Activated T-cell treated with anti-CD3 and anti-CD28 coated beads, Interleukin-2, amount 50 U/mL, for 24 hours (primary cell): Measurements from ENCODE around the gene MVB12A.
A peak's percentile ranks its signal among the peaks of the same experiment; 100 is the strongest.

ENCODE experiments used
- DNase-seq: peaks from one replicate; pipeline ENCODE4 v3.0.0-alpha.2; 2020
- H3K27ac Mint-ChIP-seq: 2 replicates; pipeline ENCODE4 v1.8.0; 2020; ENCODE audit warnings: mild to moderate bottlenecking, mixed read lengths
- H3K27me3 Mint-ChIP-seq: 2 replicates; pipeline ENCODE4 v1.8.0; 2020; ENCODE audit warnings: mixed read lengths
- H3K36me3 Mint-ChIP-seq: 2 replicates; pipeline ENCODE4 v1.8.0; 2020; ENCODE audit warnings: low read depth, mixed read lengths
- H3K4me1 Mint-ChIP-seq: 2 replicates; pipeline ENCODE4 v1.8.0; 2020; ENCODE audit warnings: low read depth, mixed read lengths
- H3K4me3 Mint-ChIP-seq: 2 replicates; pipeline ENCODE4 v1.8.0; 2020; ENCODE audit warnings: mild to moderate bottlenecking, moderate library complexity, mixed read lengths
- H3K9me3 Mint-ChIP-seq: 2 replicates; pipeline ENCODE4 v1.8.0; 2020; ENCODE audit warnings: mixed read lengths

The MVB12A gene

DNA sequence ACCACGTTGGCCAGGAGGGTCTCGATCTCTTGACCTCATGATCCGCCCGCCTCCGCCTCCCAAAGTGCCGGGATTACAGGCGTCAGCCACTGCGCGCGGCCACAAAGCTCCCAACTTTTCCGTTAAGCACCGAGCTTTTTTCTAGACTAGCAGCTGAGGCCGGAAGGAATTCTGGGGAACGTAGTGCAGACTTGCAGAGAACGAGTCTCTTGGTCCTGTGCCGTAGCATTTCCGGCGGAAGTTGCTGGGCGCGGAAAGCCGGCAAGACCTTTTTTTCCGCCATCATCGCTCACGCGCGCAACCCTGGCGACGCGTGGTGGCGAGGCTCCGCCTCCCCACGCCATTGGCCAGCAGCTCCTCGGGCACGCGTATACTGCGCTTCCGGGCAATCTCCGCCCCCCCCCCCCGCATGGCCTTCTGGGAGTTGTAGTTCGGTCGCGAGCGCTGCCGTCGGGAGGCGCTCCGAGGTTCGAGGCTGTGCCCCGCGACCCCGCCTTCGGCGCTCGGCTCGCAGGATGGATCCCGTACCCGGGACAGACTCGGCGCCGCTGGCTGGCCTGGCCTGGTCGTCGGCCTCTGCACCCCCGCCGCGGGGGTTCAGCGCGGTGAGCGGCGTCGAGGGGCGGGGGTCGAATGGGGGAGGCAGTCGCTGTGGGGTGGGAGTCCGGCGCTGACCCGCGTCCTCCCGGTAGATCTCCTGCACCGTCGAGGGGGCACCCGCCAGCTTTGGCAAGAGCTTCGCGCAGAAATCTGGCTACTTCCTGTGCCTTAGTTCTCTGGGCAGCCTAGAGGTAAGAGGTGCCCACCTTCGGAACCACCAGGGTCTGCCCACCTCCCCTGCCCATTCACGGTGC lies at the start of gene MVB12A:
Gene MVB12A (plus strand): TSS at position 427 of the 854 bp plus-strand sequence. CDS start 89 bp downstream, at position 516.
- H3K4me3 Mint-ChIP-seq: peak within 1 kb of the TSS; percentile 89
- H3K4me1 Mint-ChIP-seq: peaks cover 22% of the 10 kb centered on the region
- DNase-seq: peak; percentile 94
- peak within 1 kb of the TSS; percentile 95 for H3K27ac Mint-ChIP-seq
- H3K9me3 Mint-ChIP-seq: no peaks in the 10 kb centered on the region
- H3K36me3 Mint-ChIP-seq: peaks cover 35% of the 10 kb centered on the region
- no peaks in the 10 kb centered on the region for H3K27me3 Mint-ChIP-seq

DNA sequence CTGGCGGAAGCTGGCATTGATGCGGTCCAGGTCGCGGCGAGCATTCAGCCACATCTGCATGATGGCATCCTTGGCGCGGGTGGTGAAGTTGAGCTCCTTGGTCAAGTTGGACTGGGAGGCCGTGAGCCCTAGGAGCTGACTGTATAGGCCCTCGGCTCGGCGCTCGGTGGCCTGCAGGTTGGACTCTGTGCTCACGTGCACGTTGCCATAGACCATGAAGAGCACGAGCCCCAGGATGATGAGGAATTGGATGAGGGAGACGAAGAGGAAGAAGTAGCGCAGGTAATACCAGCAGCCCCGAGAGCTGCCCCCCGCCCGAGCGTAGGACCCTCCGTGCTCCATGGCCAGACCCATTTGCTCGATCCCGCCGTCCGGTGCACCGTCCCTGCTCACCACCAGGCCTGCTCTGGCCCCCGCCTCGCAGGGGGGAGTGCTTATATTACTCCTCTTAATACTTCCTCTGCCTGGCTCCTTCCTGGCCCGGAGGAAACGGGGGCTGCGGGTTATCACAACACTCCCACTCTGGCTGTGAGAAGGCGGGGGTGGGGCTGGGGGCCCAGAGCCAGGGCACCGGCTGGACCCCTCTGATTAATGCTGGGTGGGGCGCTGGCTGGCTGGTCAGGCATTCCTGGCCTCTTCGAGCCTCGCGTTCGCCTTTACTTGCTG lies 42.8 kb upstream of the MVB12A start, which contains the start of gene PLVAP:
Gene PLVAP (minus strand): TSS at position 408 of the 666 bp plus-strand sequence. CDS start 54 bp downstream, at position 354.
- H3K27ac Mint-ChIP-seq: no peak within 1 kb of the TSS
- no peaks in the 10 kb centered on the region for H3K36me3 Mint-ChIP-seq
- H3K4me3 Mint-ChIP-seq: no peak within 1 kb of the TSS
- peaks cover 2% of the 10 kb centered on the region for H3K9me3 Mint-ChIP-seq
- DNase-seq: no peak
- H3K27me3 Mint-ChIP-seq: peaks cover 23% of the 10 kb centered on the region
- no peaks in the 10 kb centered on the region for H3K4me1 Mint-ChIP-seq

DNA sequence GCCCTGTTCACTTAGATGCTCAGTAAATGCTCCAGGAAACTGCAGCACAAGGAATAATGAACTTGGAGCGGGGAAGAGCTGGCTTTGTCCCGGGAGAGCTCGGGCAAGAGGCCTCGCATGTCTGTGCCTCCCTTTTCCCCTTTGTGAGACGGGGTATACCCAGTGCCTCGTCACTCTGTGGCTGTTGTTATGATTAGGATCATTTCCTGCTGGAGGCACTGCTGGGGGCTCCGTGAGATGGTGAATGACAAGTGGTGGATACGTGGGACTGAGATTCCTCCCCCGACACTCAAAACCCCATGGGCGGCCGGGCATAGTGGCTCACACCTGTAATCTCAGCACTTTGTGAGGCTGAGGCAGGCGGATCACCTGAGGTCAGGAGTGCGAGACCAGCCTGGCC lies 41.6 kb upstream of the MVB12A start:
- peaks cover 20% of the 10 kb centered on the region for H3K27me3 Mint-ChIP-seq
- H3K4me1 Mint-ChIP-seq: peaks cover 7% of the 10 kb centered on the region
- H3K4me3 Mint-ChIP-seq: no peak overlapping the region
- DNase-seq: no peak
- H3K36me3 Mint-ChIP-seq: no peaks in the 10 kb centered on the region
- no peak overlapping the region for H3K27ac Mint-ChIP-seq
- H3K9me3 Mint-ChIP-seq: peaks cover 2% of the 10 kb centered on the region

DNA sequence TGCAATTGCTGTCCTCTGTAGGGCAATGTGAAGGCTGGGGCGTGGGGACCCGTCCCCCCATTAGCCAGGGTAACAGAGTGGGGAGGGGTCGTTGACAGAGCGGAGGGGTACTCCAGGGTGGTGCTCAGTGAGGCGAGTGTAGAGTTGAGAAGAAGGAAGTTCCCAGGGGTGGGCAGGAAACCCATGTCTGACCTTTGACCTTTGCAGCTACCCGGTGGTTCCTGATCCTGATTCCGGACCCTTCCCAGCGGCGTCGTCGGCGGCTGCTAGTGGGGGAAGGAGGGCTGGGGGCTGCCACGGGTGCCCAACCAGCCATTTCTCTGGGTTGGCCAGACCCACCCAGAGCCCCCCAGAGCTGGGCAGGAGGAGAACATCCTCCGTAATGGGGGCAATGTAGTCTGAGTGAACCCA lies 40.6 kb upstream of the MVB12A start:
- peaks cover 20% of the 10 kb centered on the region for H3K27me3 Mint-ChIP-seq
- peaks cover 2% of the 10 kb centered on the region for H3K9me3 Mint-ChIP-seq
- DNase-seq: no peak
- H3K4me1 Mint-ChIP-seq: peaks cover 7% of the 10 kb centered on the region
- no peak overlapping the region for H3K4me3 Mint-ChIP-seq
- H3K36me3 Mint-ChIP-seq: no peaks in the 10 kb centered on the region
- no peak overlapping the region for H3K27ac Mint-ChIP-seq

DNA sequence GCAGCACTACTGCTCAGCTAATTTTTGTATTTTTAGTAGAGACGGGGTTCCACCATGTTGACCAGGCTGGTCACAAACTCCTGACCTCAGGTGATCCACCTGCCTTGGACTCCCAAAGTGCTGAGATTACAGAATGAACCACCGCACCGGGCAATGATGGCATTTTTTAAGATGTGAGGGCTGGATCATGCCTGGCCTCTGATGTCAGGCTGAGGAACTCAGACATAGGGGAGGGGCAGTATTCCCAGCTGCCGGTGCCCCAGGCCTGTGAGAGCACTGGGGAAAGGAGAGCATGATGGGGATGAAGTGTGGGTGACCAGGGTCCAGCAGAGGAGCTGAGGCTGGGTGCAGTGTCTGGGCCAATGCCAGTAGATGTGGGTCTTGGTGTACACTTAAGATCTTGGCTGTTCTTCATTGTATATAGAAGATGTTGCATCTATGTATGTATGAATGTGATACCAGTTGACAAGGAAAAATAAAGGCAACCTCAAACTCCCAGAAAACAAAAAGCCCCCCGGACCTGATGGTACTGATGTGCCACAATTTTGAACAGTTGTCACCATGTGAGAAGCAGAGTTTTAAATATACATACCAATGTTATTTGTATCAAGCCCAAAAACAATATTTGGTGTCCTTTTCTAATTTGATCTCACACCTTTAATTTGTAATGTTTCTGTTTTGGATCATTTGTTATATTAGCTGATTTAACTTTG lies 39.3 kb upstream of the MVB12A start:
- no peaks in the 10 kb centered on the region for H3K36me3 Mint-ChIP-seq
- H3K4me3 Mint-ChIP-seq: no peak overlapping the region
- peaks cover 7% of the 10 kb centered on the region for H3K4me1 Mint-ChIP-seq
- peaks cover 20% of the 10 kb centered on the region for H3K27me3 Mint-ChIP-seq
- H3K27ac Mint-ChIP-seq: no peak overlapping the region
- peaks cover 2% of the 10 kb centered on the region for H3K9me3 Mint-ChIP-seq
- no peak for DNase-seq

DNA sequence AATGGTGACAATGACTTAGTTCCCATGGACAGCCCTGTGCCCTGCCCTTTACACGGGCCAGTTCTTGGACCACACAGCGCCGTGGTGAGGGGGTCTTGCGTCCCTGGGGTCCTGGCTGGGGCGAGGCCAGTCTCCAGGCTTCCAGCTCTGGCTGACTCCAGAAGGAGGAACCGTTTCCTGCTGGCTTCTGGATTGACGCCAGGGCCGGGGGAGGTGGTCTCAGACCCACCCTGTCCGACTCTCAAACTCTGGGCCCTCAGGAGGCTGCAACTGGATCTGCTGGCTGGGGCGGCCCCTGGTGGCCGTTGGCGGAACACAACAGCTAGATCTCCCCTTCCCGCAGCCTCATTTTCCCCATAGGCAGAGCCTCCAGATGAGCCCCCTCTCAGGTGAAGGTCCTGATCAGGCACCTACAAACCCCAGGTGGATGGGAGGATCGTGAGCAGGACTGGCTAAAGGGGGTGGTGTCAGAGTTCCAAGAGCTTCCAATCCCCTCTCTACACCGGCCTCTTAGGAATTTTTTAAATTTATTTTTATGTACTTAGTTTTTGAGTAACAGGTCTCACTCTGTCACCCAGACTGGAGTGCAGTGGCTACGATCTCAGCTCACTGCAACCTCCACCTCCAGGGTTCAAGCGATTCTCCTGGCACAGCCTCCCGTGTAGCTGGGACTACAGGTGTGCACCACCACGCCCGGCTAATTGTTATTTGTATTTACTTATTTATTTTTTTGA lies 33.8 kb upstream of the MVB12A start:
- no peak overlapping the region for H3K4me3 Mint-ChIP-seq
- peak; percentile 78 for DNase-seq
- peaks cover 12% of the 10 kb centered on the region for H3K4me1 Mint-ChIP-seq
- no peaks in the 10 kb centered on the region for H3K9me3 Mint-ChIP-seq
- no peak overlapping the region for H3K27ac Mint-ChIP-seq
- no peaks in the 10 kb centered on the region for H3K27me3 Mint-ChIP-seq
- no peaks in the 10 kb centered on the region for H3K36me3 Mint-ChIP-seq

DNA sequence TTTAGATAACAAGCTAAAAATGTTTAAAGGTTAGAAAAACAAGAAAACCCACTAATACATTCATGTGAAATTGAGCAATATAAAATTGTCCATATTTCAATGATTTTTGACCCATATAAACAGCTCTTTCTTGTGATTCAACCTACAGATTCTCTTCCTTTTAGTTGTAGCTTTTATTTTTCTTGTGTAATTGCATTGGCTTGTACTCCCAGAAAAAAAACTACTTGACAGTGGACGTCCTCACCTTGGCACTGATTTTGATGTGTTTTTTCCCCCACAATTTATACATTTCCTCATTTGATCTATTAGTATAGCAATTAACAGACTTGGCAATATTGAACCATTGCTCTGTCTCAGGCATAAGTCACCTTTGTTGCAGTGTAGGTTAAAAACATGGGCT lies 30.6 kb upstream of the MVB12A start:
- H3K36me3 Mint-ChIP-seq: no peaks in the 10 kb centered on the region
- H3K27ac Mint-ChIP-seq: no peak overlapping the region
- DNase-seq: no peak
- H3K27me3 Mint-ChIP-seq: no peaks in the 10 kb centered on the region
- H3K4me1 Mint-ChIP-seq: peaks cover 12% of the 10 kb centered on the region
- no peaks in the 10 kb centered on the region for H3K9me3 Mint-ChIP-seq
- H3K4me3 Mint-ChIP-seq: no peak overlapping the region

DNA sequence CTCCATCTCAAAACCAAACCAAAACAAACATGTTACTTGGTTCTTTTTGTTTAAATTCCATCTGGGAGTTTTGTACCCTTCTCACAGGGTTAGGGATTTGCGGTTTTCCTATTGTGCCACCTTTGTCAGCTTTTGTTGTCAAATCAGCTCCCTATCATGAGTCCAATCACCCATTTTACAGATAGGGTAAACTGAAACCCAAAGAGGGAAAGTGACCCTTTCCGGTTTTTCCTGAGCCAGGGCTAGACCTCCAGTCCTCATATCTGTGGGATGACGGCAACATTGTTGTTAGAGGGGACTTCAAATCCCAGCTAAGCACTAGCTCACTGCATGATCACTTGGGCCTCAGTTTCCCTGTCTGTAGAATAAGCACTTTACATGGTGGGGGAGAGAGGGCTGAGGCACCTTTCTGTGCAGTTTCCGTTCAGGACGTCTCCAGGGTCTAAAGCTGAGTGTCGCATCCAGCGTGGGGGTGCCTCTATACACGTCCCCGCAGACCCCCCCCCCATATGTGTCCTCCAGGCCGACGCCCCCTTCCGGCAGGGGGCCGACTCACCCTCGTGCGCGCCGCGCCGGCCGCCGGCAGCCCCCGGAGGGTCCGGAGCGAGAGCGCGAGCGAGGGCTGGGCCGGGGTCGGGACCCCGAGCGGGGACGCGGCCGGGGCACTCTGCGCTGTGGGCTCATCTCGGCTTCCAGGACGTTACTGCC lies 29.7 kb upstream of the MVB12A start:
- Mint-ChIP-seq H3K4me3 (peak overlapping the region; percentile 81), H3K36me3 (no peaks in the 10 kb centered on the region), H3K27me3 (no peaks in the 10 kb centered on the region), H3K4me1 (peaks cover 15% of the 10 kb centered on the region), H3K27ac (no peak overlapping the region), H3K9me3 (no peaks in the 10 kb centered on the region)
- DNase-seq: no peak

DNA sequence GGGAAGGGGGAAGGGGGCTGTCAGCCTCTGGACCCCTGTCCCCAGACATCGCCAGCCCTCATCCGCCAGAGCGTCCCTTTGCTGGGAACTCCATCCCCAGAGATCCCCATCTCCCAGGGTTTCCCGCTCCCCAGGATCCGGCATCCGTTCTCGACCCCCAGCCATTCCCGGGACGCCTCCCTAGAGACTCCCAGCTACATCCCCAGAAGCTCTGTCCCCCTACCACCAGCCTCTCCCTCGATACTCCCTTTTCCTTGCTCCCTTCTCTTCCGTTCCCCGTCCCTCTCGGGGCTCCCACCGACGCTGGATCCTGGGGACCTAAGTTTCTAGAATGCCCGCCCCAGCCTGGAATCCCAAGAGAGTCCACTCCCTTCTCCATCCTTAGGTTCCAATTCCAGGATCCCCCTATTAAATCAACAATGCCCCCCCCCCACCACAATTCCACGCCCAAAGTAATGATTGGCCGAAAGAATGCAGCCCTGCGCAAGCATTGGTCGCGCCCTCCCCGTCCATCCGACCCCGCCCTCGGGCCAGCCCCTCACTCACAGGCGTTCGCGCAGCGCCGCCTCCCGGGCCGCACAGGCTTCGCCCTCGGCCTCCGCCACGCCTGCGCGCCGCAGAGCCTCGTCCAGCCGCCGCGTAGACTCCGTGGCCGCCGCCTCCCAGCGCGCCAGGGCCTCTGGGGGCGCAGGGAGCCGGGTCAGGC lies 29.0 kb upstream of the MVB12A start:
- no peaks in the 10 kb centered on the region for H3K27me3 Mint-ChIP-seq
- H3K9me3 Mint-ChIP-seq: no peaks in the 10 kb centered on the region
- no peak overlapping the region for H3K27ac Mint-ChIP-seq
- peaks cover 19% of the 10 kb centered on the region for H3K4me1 Mint-ChIP-seq
- H3K4me3 Mint-ChIP-seq: peak overlapping the region; percentile 81
- peak; percentile 95 for DNase-seq
- peaks cover 2% of the 10 kb centered on the region for H3K36me3 Mint-ChIP-seq

DNA sequence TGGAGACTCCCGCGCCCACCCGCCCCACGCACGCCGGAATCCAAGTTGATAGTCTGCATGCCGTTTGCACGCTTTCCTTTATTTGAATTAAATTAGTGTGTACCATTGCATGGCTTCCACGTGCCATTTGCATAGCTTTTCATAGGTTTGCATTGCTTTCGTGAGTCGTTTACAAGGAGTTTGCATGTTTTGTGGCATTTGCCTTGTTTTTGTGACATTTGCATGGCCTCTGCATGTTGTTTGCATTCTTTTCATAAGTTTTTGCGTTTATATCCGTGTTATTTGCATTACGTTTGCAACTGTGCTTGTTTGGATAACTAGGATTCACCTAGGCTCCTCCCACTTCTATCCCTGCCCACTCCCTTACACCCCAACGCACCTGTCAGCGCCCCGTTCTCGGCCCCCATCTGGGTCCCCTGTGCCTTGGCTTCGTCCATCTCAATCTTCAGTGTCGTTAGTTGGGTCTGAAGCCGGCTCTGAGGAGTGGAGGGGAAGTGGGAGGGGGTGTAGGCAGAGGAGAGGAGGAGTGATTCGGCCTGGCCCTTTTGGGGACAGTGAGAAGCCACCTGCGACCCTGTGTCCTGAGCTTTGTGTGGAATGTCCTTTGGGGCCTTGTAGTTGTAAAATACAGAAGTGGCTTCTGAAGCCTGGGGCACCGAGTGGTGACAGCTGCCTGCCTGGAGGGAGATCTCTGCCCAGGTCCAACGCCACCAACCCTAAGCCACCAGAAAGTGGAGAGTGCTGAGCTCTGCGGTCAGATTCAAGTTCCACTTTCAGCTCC lies 28.3 kb upstream of the MVB12A start:
- Mint-ChIP-seq H3K4me3 (peak overlapping the region; percentile 62), H3K27ac (no peak overlapping the region), H3K4me1 (peaks cover 19% of the 10 kb centered on the region), H3K9me3 (no peaks in the 10 kb centered on the region), H3K27me3 (no peaks in the 10 kb centered on the region), H3K36me3 (peaks cover 2% of the 10 kb centered on the region)
- peak; percentile 42 for DNase-seq

DNA sequence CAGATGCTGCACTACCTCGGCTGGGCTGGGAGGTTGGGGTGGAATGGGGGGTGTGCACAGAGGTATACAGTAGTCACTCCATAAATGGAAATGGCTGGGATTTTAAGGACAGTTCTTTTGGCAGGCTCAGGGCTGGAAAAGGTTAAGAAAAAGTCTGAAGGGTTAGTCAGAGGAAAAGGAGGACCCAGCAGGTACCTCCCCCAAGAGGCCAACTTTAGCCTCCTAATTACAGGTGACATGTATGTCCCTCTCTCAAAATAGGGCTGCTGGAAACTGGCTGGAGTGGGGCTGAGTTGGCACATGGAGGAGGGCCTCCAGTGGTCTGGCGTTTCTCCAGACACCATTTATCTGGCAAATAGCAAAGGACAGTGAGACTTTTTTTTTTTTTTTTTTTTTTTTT lies 26.8 kb upstream of the MVB12A start:
- no peaks in the 10 kb centered on the region for H3K9me3 Mint-ChIP-seq
- H3K36me3 Mint-ChIP-seq: peaks cover 9% of the 10 kb centered on the region
- H3K4me1 Mint-ChIP-seq: peaks cover 20% of the 10 kb centered on the region
- no peaks in the 10 kb centered on the region for H3K27me3 Mint-ChIP-seq
- H3K4me3 Mint-ChIP-seq: no peak overlapping the region
- no peak overlapping the region for H3K27ac Mint-ChIP-seq
- no peak for DNase-seq

DNA sequence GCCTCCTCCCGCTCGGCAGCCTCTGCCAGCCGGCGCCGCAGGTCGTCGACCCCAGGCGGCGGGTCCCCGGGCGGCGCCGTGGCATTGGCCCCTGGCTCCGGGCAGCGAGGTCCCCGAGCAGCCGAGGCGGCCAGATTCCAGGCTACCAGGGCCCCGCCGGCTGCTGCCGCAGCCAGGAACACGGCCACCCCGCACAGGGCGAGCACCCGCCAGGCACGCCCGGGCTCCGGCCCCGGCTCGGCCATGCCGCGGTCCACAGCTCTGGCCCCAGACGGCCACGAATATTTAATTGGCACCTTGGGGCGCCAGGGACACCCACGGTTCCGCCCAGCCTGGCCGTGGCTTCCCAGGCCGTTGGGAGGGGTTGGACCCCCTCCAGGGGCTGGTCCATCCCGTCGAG lies 25.9 kb upstream of the MVB12A start, which contains the start of gene CCDC194:
Gene CCDC194 (minus strand): TSS at position 283 of the 400 bp plus-strand sequence. CDS start 38 bp downstream, at position 245.
- Mint-ChIP-seq H3K4me3 (peak within 1 kb of the TSS; percentile 25), H3K27me3 (no peaks in the 10 kb centered on the region), H3K4me1 (peaks cover 20% of the 10 kb centered on the region), H3K27ac (peak within 1 kb of the TSS; percentile 67), H3K36me3 (peaks cover 12% of the 10 kb centered on the region), H3K9me3 (no peaks in the 10 kb centered on the region)
- DNase-seq: no peak
